IMR-90 (cell line): Measurements from ENCODE around the gene IL19. TPM values are rescaled to one million over a fixed set of nuclear protein-coding genes. Genes with fewer than 3 reads are reported as not detected.

ENCODE experiments used
- ATAC-seq: fragments of 200-7000 bp; cut with Tn5 transposase; 2 replicates; pipeline ENCODE4 v1.9.1; 2020; ENCODE audit warnings: low read depth, mild to moderate bottlenecking, moderate library complexity
- BruUV-seq: library from RNA; stranded (reverse); fragments of 400-500 nt; replicated peaks from 2 replicates; lab custom pipeline; 2021; lab: Mats Ljungman, UMichigan
- CTCF ChIA-PET: fragments of 300-600 bp; formaldehyde crosslinking; extraction: SDS; loops from one replicate; lab custom pipeline; 2021; ENCODE audit warnings: antibody characterized with exemption; lab: Yijun Ruan, JAX
- POLR2A ChIA-PET: fragments of 300-600 bp; sonication (Branson Sonifier 250); formaldehyde crosslinking; loops from one replicate; lab custom pipeline; 2022; ENCODE audit warnings: antibody characterized with exemption; ENCODE audit not compliant: unreplicated experiment; lab: Charles Lee
- DNase-seq: peaks from one replicate; pipeline ENCODE4 v3.0.0; 2013
- H2AFZ ChIP-seq: replicated peaks from 2 replicates; pipeline ENCODE3; 2013; ENCODE audit warnings: low read length, mild to moderate bottlenecking; ENCODE audit not compliant: poor library complexity
- H2AK5ac ChIP-seq: 2 replicates; pipeline ENCODE4 v1.6.1; 2013; ENCODE audit warnings: low read depth, low read length, inconsistent platforms
- H2AK9ac ChIP-seq: replicated peaks from 2 replicates; pipeline ENCODE3; 2013; ENCODE audit warnings: mild to moderate bottlenecking, low read depth, low read length, moderate library complexity; ENCODE audit not compliant: poor library complexity
- H2BK120ac ChIP-seq: 2 replicates; pipeline ENCODE4 v1.6.1; 2013; ENCODE audit warnings: low read depth, low read length, inconsistent platforms
- H2BK15ac ChIP-seq: 3 replicates; pipeline ENCODE4 v1.6.1; 2013; ENCODE audit warnings: low read depth, low read length, inconsistent platforms
- H2BK20ac ChIP-seq: 2 replicates; pipeline ENCODE4 v1.6.1; 2013; ENCODE audit warnings: low read depth, mild to moderate bottlenecking, inconsistent platforms, low read length, moderate library complexity
- H2BK5ac ChIP-seq: 2 replicates; pipeline ENCODE4 v1.6.1; 2013; ENCODE audit warnings: mild to moderate bottlenecking, low read depth, low read length, inconsistent platforms; ENCODE audit not compliant: poor library complexity, severe bottlenecking
- H3K14ac ChIP-seq: replicated peaks from 2 replicates; pipeline ENCODE4 v1.6.1; 2013; ENCODE audit warnings: low read depth, low read length, inconsistent platforms
- H3K18ac ChIP-seq: 2 replicates; pipeline ENCODE4 v1.6.1; 2013; ENCODE audit warnings: low read depth, low read length, control low read depth
- H3K23ac ChIP-seq: 2 replicates; pipeline ENCODE4 v1.6.1; 2013; ENCODE audit warnings: low read depth, low read length, inconsistent platforms
- H3K27ac ChIP-seq: 2 replicates; pipeline ENCODE4 v1.5.1; 2013; ENCODE audit warnings: mild to moderate bottlenecking, control low read depth, low read length; ENCODE audit not compliant: insufficient read depth
- H3K27me3 ChIP-seq: 2 replicates; pipeline ENCODE4 v1.6.1; 2013; ENCODE audit warnings: low read length; ENCODE audit not compliant: control insufficient read depth, insufficient read depth
- H3K36me3 ChIP-seq: 2 replicates; pipeline ENCODE4 v1.6.1; 2013; ENCODE audit warnings: low read length, mixed read lengths; ENCODE audit not compliant: control insufficient read depth, insufficient read depth
- H3K4ac ChIP-seq: 2 replicates; pipeline ENCODE4 v1.6.1; 2013; ENCODE audit warnings: low read depth, low read length, inconsistent platforms
- H3K4me1 ChIP-seq: 2 replicates; pipeline ENCODE4 v1.6.1; 2013; ENCODE audit warnings: low read length, mixed read lengths; ENCODE audit not compliant: control insufficient read depth, insufficient read depth
- H3K4me2 ChIP-seq: 2 replicates; pipeline ENCODE4 v1.6.1; 2013; ENCODE audit warnings: low read depth, mild to moderate bottlenecking, control low read depth, low read length, moderate library complexity
- H3K4me3 ChIP-seq: 2 replicates; pipeline ENCODE4 v1.5.1; 2013; ENCODE audit warnings: low read depth, mild to moderate bottlenecking, control low read depth, low read length, moderate library complexity; ENCODE audit not compliant: insufficient read depth
- H3K56ac ChIP-seq: 2 replicates; pipeline ENCODE4 v1.6.1; 2013; ENCODE audit warnings: low read length, inconsistent platforms; ENCODE audit not compliant: insufficient read depth; ENCODE audit errors: extremely low read depth
- H3K79me1 ChIP-seq, 2 experiments: 2 replicates each; pipeline ENCODE4 v1.6.1; 2013; ENCODE audit warnings: low read length in 2 of 2, inconsistent platforms in 1 of 2, low read depth in 1 of 2
- H3K9ac ChIP-seq: 2 replicates; pipeline ENCODE4 v1.6.1; 2013; ENCODE audit warnings: low read depth, low read length, control low read depth
- H3K9me1 ChIP-seq: 2 replicates; pipeline ENCODE4 v1.6.1; 2013; ENCODE audit warnings: low read length, inconsistent platforms; ENCODE audit not compliant: insufficient read depth
- H3K9me3 ChIP-seq: 2 replicates; pipeline ENCODE4 v1.6.1; 2013; ENCODE audit warnings: low read length; ENCODE audit not compliant: control insufficient read depth, insufficient read depth
- H4K20me1 ChIP-seq: 2 replicates; pipeline ENCODE4 v1.6.1; 2013; ENCODE audit warnings: low read length, inconsistent platforms; ENCODE audit not compliant: insufficient read depth
- H4K5ac ChIP-seq: 2 replicates; pipeline ENCODE4 v1.6.1; 2013; ENCODE audit warnings: mild to moderate bottlenecking, low read depth, low read length, control low read depth
- H4K8ac ChIP-seq, 2 experiments: 2 replicates each; pipeline ENCODE4 v1.6.1; 2013; ENCODE audit warnings: low read depth in 2 of 2, low read length in 2 of 2, control low read depth in 1 of 2, inconsistent platforms in 1 of 2
- H4K91ac ChIP-seq: 2 replicates; pipeline ENCODE4 v1.6.1; 2013; ENCODE audit warnings: low read depth, low read length, inconsistent platforms; ENCODE audit not compliant: insufficient read depth
- BHLHE40 ChIP-seq: fragments of 150-350 bp; IDR thresholded peaks from 2 replicates; pipeline ENCODE4 v1.6.1; 2016; ENCODE audit warnings: mild to moderate bottlenecking, low read depth, low read length
- CEBPB ChIP-seq: IDR thresholded peaks from 2 replicates; pipeline ENCODE4 v1.6.1; 2012; ENCODE audit warnings: low read depth, low read length, improper control_type of control experiment
- CHD1 ChIP-seq: IDR thresholded peaks from 2 replicates; pipeline ENCODE4 v1.6.1; 2012; ENCODE audit warnings: low read depth, low read length, improper control_type of control experiment
- ELK1 ChIP-seq: fragments of 150-350 bp; IDR thresholded peaks from 2 replicates; pipeline ENCODE4 v1.6.1; 2016; ENCODE audit warnings: low read depth, mild to moderate bottlenecking, low read length, moderate library complexity, borderline replicate concordance
- FOS ChIP-seq: fragments of 150-350 bp; IDR thresholded peaks from 2 replicates; pipeline ENCODE4 v1.6.1; 2016; ENCODE audit warnings: low read depth, low read length
- MAFK ChIP-seq: IDR thresholded peaks from 2 replicates; pipeline ENCODE4 v1.6.1; 2012; ENCODE audit warnings: low read depth, low read length, improper control_type of control experiment
- MAZ ChIP-seq: IDR thresholded peaks from 2 replicates; pipeline ENCODE4 v1.6.1; 2012; ENCODE audit warnings: low read depth, mild to moderate bottlenecking, low read length, improper control_type of control experiment, moderate library complexity, borderline replicate concordance
- MXI1 ChIP-seq: IDR thresholded peaks from 2 replicates; pipeline ENCODE4 v1.6.1; 2012; ENCODE audit warnings: low read depth, mild to moderate bottlenecking, low read length, moderate library complexity, borderline replicate concordance
- NFE2L2 ChIP-seq: fragments of 150-350 bp; IDR thresholded peaks from 2 replicates; pipeline ENCODE4 v1.6.1; 2016; ENCODE audit warnings: low read depth, mild to moderate bottlenecking, low read length
- POLR2A ChIP-seq: IDR thresholded peaks from 2 replicates; pipeline ENCODE4 v1.6.1; 2012; ENCODE audit warnings: mild to moderate bottlenecking, low read depth, low read length
- RAD21 ChIP-seq: IDR thresholded peaks from 2 replicates; pipeline ENCODE4 v1.6.1; 2012; ENCODE audit warnings: low read length, improper control_type of control experiment
- RCOR1 ChIP-seq: IDR thresholded peaks from 2 replicates; pipeline ENCODE4 v1.6.1; 2012; ENCODE audit warnings: mild to moderate bottlenecking, low read length, improper control_type of control experiment; ENCODE audit not compliant: insufficient replicate concordance
- RFX5 ChIP-seq: IDR thresholded peaks from 2 replicates; pipeline ENCODE4 v1.8.0; 2012; ENCODE audit warnings: low read depth, mild to moderate bottlenecking, low read length, moderate library complexity
- SMC3 ChIP-seq: fragments of 150-350 bp; IDR thresholded peaks from 2 replicates; pipeline ENCODE4 v1.6.1; 2016; ENCODE audit warnings: low read depth, mild to moderate bottlenecking, antibody characterized with exemption, low read length, moderate library complexity
- USF2 ChIP-seq: fragments of 150-350 bp; IDR thresholded peaks from 2 replicates; pipeline ENCODE4 v1.6.1; 2017; ENCODE audit warnings: mild to moderate bottlenecking, antibody characterized with exemption, low read length, low read depth
- WGBS, 2 experiments: methylation state at CpG; one replicate each; pipeline versions ENCODE4 v1.1.5 to v1.1.7; 2013; ENCODE audit warnings: missing lambda C conversion rate in 2 of 2; ENCODE audit not compliant: insufficient read length in 1 of 2; ENCODE audit errors: extremely low coverage in 2 of 2; 5-methylcytosine and 5-hydroxymethylcytosine counted together
- dilution Hi-C: fragments of 300-500 bp; cut with HindIII; formaldehyde crosslinking; loops from one replicate; pipeline ENCODE4 v1.14.3; 2018; ENCODE audit warnings: low sequenced_read_pairs; ENCODE audit not compliant: unreplicated experiment
- in situ Hi-C: fragments of 300-500 bp; cut with MboI; formaldehyde crosslinking; loops from 3 replicates; pipeline ENCODE4 v1.14.3; 2019; ENCODE audit warnings: low sequenced_read_pairs, inconsistent platforms, mixed read lengths
- intact Hi-C: fragments of 100-400 bp; cut with micrococcal nuclease; formaldehyde crosslinking; loops from 2 replicates; pipeline ENCODE4 v1.10.0; 2022
- polyA plus RNA-seq, 3 experiments: library from polyadenylated mRNA; depleted of rRNA; stranded (reverse); fragments of >200 nt; gene quantifications; 2 replicates each; pipeline ENCODE4 v1.2.3, GENCODE V29; 2012; ENCODE audit warnings: low replicate concordance in 1 of 3
- total RNA-seq: library from RNA; depleted of rRNA; stranded (reverse); fragments of >200 nt; gene quantifications from 2 replicates; pipeline ENCODE4 v1.2.3, GENCODE V29; 2012

IL19 gene
- total and polyA plus RNA-seq, 2 of the 4 experiments (the other 2 are of a cell fraction): not detected

- TF ChIP-seq FOS (no peak), CEBPB (no peak), CHD1 (no peak), RAD21 (no peak)
Observed at GRCh38 chr1:206866062-206866461, 95.5 kb downstream of the IL19 start (continued).

GRCh38 chr1:206867239-206867638 lies 96.7 kb downstream of the IL19 start:
- Histone ChIP-seq H3K9ac (no peak overlapping the region), H3K27me3 (peaks cover 3% of the 10 kb centered on the region; the same call in 1 of the 2 replicates), H3K18ac (no peak overlapping the region), H2AK5ac (peak overlapping the region; percentile 51; the same call in 1 of the 2 replicates), H3K9me3 (no peaks in the 10 kb centered on the region; the same call in 1 of the 2 replicates), H2AK9ac (no peak overlapping the region), H3K4me2 (no peak overlapping the region), H3K4me3 (no peak overlapping the region), H2BK120ac (0 out of 2 replicates have a peak overlapping the region, but pooled peaks have one; percentile 10), H3K9me1 (peaks cover 12% of the 10 kb centered on the region), H3K4ac (peak overlapping the region; percentile 51; the same call in 1 of the 2 replicates), H2BK20ac (no peak overlapping the region), H3K79me1 (no peaks in the 10 kb centered on the region), H2AFZ (no peak overlapping the region), H3K23ac (no peak overlapping the region), H3K14ac (no peak overlapping the region), H4K5ac (no peak overlapping the region), H4K8ac (no peak overlapping the region), H2BK15ac (peak overlapping the region; percentile 76; the same call in 1 of the 3 replicates), H3K4me1 (peaks cover 6% of the 10 kb centered on the region), H2BK5ac (no peak overlapping the region), H3K36me3 (no peaks in the 10 kb centered on the region), H4K91ac (no peak overlapping the region), H3K27ac (no peak overlapping the region), H3K56ac (no peak overlapping the region), H4K20me1 (no peaks in the 10 kb centered on the region)
- ATAC-seq (no peak), DNase-seq (no peak)
- WGBS, 2 experiments: 100% methylated on average over 1 of the region's 1 CpG; no CpG with 5 or more reads in 1 of the 2 experiments
- in situ Hi-C loops (no loop called here), dilution Hi-C loops (no loop called here), intact Hi-C loops (no loop called here)
- CTCF ChIA-PET: no interaction called here
- POLR2A ChIA-PET: no interaction called here
- BruUV-seq: no TSS peak
- TF ChIP-seq NFE2L2: no peak
- no peak for TF ChIP-seq FOS
- no peak for TF ChIP-seq MXI1
- no peak for TF ChIP-seq MAZ
- TF ChIP-seq RFX5: no peak
- no peak for TF ChIP-seq RAD21
- no peak for TF ChIP-seq POLR2A
- TF ChIP-seq CHD1: no peak
- TF ChIP-seq CEBPB: no peak
- TF ChIP-seq SMC3: no peak
- TF ChIP-seq USF2: no peak
- TF ChIP-seq RCOR1: no peak
- TF ChIP-seq ELK1: no peak
- TF ChIP-seq MAFK: no peak
- no peak for TF ChIP-seq BHLHE40
